Measurements from ENCODE around the gene ZFAND3. TPM values are rescaled to one million over a fixed set of nuclear protein-coding genes. Genes with fewer than 3 reads are reported as not detected.
"Not testable (repeated sequence)": the region's sequence is repeated elsewhere in the genome, so short reads cannot be mapped to it uniquely, and the experiment has no call there.

Gene ZFAND3
- total RNA-seq, 1 experiment from 2014 or later, result 26.2 TPM

- H3K4me3 ChIP-seq, result no peak overlapping the region
- peaks cover 6% of the 10 kb centered on the region; the same call in 1 of the 2 replicates for H3K36me3 ChIP-seq
- no peak for DNase-seq
- peaks cover 9% of the 10 kb centered on the region for H3K9me3 ChIP-seq
- H3K27me3 ChIP-seq, result no peaks in the 10 kb centered on the region
Measured at GRCh38 chr6:37979392-37980221, 160.1 kb downstream of the ZFAND3 start.

GRCh38 chr6:37980222-37980595 is 160.7 kb downstream of the ZFAND3 start:
- H3K27me3 ChIP-seq, result no peaks in the 10 kb centered on the region
- no peak overlapping the region for H3K4me3 ChIP-seq
- no peak for DNase-seq
- H3K36me3 ChIP-seq, result no peaks in the 10 kb centered on the region
- H3K9me3 ChIP-seq, result peaks cover 3% of the 10 kb centered on the region

DNA sequence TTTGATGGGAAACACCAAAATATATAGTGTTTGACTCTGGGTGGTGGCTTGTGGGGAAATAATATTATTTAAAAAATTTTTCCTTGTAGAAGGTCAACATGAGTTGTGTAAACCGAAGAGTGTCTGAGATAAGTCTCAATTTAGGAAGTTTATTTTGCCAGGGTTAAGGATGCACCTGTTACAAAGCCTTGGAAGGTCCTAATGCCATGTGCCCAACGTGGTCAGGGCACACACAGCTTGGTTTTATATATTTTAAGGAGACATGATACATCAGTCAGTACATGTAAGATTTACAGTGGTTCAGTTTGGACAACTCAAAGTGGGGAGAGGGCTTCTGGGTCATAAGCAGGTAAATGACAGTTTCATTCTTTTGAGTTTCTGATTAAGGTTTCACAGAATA is 162.1 kb downstream of the ZFAND3 start:
- H3K9me3 ChIP-seq, result no peaks in the 10 kb centered on the region; the same call in 1 of the 2 replicates
- H3K27me3 ChIP-seq, result no peaks in the 10 kb centered on the region
- no peaks in the 10 kb centered on the region for H3K36me3 ChIP-seq
- H3K4me3 ChIP-seq, result no peak overlapping the region
- no peak for DNase-seq

GRCh38 chr6:37982317-37982716 is 162.8 kb downstream of the ZFAND3 start:
- no peak overlapping the region for H3K4me3 ChIP-seq
- no peaks in the 10 kb centered on the region for H3K27me3 ChIP-seq
- H3K9me3 ChIP-seq, result no peaks in the 10 kb centered on the region; the same call in 1 of the 2 replicates
- no peaks in the 10 kb centered on the region for H3K36me3 ChIP-seq
- DNase-seq, result no peak

GRCh38 chr6:37983720-37984501 is 164.4 kb downstream of the ZFAND3 start:
- H3K4me3 ChIP-seq, result no peak overlapping the region
- H3K9me3 ChIP-seq, result no peaks in the 10 kb centered on the region
- no peak for DNase-seq
- no peaks in the 10 kb centered on the region for H3K27me3 ChIP-seq
- H3K36me3 ChIP-seq, result no peaks in the 10 kb centered on the region

GRCh38 chr6:37984578-37984977 is 165.1 kb downstream of the ZFAND3 start:
- Histone ChIP-seq H3K4me3 (no peak overlapping the region), H3K9me3 (no peaks in the 10 kb centered on the region), H3K36me3 (no peaks in the 10 kb centered on the region), H3K27me3 (no peaks in the 10 kb centered on the region)
- DNase-seq, result no peak

DNA sequence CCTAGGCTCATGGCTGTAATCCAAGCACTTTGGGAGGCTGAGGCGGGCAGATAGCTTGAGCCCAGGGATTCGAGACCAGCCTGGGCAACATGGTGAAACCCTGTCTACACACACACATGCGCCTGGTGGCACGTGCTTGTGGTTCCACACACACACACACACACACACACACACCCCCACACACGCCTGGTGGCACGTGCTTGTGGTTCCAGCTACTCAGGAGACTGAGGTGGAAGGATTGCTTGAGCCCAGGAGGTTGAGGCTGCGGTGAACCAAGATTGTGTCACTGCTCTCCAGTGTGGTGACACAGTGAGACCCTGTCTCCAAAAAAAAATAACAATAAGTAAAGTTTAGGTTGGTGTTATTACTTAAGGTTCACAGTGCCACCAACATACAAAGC is 165.8 kb downstream of the ZFAND3 start:
- H3K4me3 ChIP-seq, result no peak overlapping the region
- no peaks in the 10 kb centered on the region for H3K9me3 ChIP-seq
- DNase-seq, result no peak
- H3K27me3 ChIP-seq, result no peaks in the 10 kb centered on the region
- no peaks in the 10 kb centered on the region for H3K36me3 ChIP-seq

GRCh38 chr6:37987018-37987417 is 167.5 kb downstream of the ZFAND3 start:
- Histone ChIP-seq H3K9me3 (no peaks in the 10 kb centered on the region), H3K27me3 (no peaks in the 10 kb centered on the region), H3K4me3 (no peak overlapping the region), H3K36me3 (no peaks in the 10 kb centered on the region)
- DNase-seq, result peak; percentile 16

DNA sequence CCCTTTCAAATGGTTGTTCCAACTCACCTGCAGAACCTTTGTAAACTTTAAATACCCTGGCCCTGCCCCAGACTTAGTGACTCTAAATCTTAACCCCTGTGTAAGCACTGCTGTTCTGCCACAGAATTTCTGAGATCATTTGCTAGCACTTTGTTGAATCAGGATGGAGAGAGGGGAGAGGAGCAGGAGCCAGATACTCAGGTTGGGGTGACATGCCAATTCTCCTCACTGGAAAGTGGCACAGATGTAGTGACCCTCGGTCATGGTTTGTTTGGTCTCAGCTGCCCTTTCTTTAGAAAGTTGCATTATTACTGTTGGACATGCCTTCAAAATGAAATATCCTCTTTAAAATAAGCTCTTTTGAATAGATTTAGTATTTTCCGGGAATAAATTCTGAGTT is 168.0 kb downstream of the ZFAND3 start:
- Histone ChIP-seq H3K4me3 (no peak overlapping the region), H3K36me3 (no peaks in the 10 kb centered on the region), H3K27me3 (no peaks in the 10 kb centered on the region), H3K9me3 (no peaks in the 10 kb centered on the region)
- no peak for DNase-seq

DNA sequence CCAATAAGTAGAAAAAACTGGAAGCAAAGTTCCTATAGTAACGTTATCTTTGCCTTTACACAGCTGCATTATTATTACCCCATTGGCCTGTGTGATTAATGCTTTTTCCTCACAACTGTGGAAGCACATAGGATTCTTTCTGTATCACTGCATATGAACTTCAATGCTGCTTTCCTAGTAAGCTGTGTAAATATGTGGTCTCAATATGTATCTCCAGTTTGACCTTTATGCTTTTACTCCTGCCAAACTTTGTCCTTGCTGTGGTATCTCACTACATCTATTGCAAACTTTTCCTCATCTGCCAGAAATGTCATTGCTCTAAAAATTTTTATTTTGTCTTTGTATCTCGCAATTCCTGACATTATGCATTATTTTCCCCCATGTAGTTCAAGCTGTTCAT is 168.6 kb downstream of the ZFAND3 start:
- H3K36me3 ChIP-seq, result no peaks in the 10 kb centered on the region
- no peaks in the 10 kb centered on the region for H3K9me3 ChIP-seq
- no peak overlapping the region for H3K4me3 ChIP-seq
- no peaks in the 10 kb centered on the region for H3K27me3 ChIP-seq
- DNase-seq, result no peak

GRCh38 chr6:37988696-37989095 is 169.2 kb downstream of the ZFAND3 start:
- Histone ChIP-seq H3K27me3 (no peaks in the 10 kb centered on the region), H3K36me3 (no peaks in the 10 kb centered on the region), H3K4me3 (no peak overlapping the region), H3K9me3 (no peaks in the 10 kb centered on the region)
- DNase-seq, result no peak

GRCh38 chr6:37990762-37991525 is 171.4 kb downstream of the ZFAND3 start:
- peak; percentile 41 for DNase-seq
- Histone ChIP-seq H3K4me3 (no peak overlapping the region), H3K9me3 (no peaks in the 10 kb centered on the region), H3K27me3 (no peaks in the 10 kb centered on the region), H3K36me3 (no peaks in the 10 kb centered on the region)

GRCh38 chr6:37992749-37993148 is 173.2 kb downstream of the ZFAND3 start:
- DNase-seq, result no peak
- Histone ChIP-seq H3K36me3 (no peaks in the 10 kb centered on the region), H3K9me3 (no peaks in the 10 kb centered on the region), H3K4me3 (no peak overlapping the region), H3K27me3 (no peaks in the 10 kb centered on the region)

- not testable (repeated sequence) for H3K36me3 ChIP-seq, H3K9me3 ChIP-seq, DNase-seq, H3K27me3 ChIP-seq, H3K4me3 ChIP-seq
Measured at GRCh38 chr6:37993194-37993593, 173.7 kb downstream of the ZFAND3 start.

DNA sequence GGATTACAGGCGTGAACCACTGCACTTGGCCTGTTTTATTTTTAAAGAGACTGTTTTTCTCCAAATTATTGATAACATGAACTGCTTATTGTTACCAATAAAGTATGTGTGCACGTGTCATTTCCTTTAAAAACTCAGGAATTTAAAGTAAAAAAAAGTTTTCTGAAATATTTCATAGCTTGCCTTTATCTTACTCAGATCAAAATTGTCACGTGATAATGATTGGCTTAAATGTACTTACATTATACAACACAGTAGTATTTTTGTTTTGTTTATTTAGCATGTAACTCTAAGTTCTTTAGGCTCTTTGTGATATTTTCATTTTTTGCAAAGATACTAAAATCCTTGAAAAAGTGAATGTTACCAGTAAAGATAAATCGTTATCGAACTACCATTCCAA is 174.1 kb downstream of the ZFAND3 start:
- no peak for DNase-seq
- no peaks in the 10 kb centered on the region for H3K27me3 ChIP-seq
- no peaks in the 10 kb centered on the region for H3K36me3 ChIP-seq
- H3K4me3 ChIP-seq, result no peak overlapping the region
- H3K9me3 ChIP-seq, result no peaks in the 10 kb centered on the region

DNA sequence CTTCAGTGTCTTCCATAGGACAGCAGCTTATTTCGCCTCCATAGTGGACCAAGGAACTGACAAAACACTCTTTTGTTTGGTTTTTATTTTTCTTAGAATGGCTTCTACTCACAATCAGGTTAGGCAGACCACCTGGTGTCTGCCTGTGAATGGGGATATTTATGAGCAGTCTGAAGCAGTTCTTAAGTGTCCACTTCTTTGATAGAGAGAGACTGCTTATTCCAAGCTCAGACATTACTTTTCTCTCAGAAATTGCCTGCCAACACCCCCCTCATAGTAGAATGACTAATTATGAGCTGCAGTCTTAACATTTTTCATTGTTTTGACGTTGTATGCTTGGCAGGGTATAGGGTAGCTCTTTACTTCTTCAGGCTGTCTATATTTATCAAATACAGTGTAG is 174.7 kb downstream of the ZFAND3 start:
- no peaks in the 10 kb centered on the region for H3K36me3 ChIP-seq
- DNase-seq, result peak; percentile 23
- no peak overlapping the region for H3K4me3 ChIP-seq
- no peaks in the 10 kb centered on the region for H3K27me3 ChIP-seq
- no peaks in the 10 kb centered on the region for H3K9me3 ChIP-seq

DNA sequence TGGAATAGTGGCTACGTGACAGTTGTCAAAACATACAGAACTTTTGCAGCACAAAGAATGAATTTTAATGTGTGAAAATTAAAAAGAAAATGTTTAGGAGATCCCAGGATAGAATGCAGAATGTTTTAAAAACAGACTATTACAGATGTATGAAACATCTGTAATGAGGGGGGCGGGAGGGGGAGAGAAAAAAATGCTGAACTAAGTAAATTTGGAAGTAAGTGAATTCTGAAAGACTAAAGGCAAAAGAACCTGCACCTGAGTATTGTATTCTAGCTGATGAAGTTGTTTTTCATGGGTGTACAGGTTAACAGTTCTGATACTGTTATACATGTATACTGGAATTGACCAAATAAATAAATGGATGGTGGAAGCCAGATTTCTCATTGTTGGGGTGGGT is 178.8 kb downstream of the ZFAND3 start:
- Histone ChIP-seq H3K36me3 (no peaks in the 10 kb centered on the region), H3K9me3 (no peaks in the 10 kb centered on the region), H3K27me3 (no peaks in the 10 kb centered on the region), H3K4me3 (no peak overlapping the region)
- no peak for DNase-seq

Data from MG63 (cell line).